Upper lobe of left lung (tissue), 6 donors: ENCODE measurements around the gene COQ10A. TPM values are rescaled to one million over a fixed set of nuclear protein-coding genes. Genes with fewer than 3 reads are reported as not detected.
"Not testable (repeated sequence)": the region's sequence is repeated elsewhere in the genome, so short reads cannot be mapped to it uniquely, and the experiment has no call there.

Experiments
- ATAC-seq, 2 donors: fragments of 200-7000 bp; cut with Tn5 transposase; one replicate each; pipeline ENCODE4 v1.9.1; 2022; ENCODE audit warnings: mild to moderate bottlenecking in 2 of 2, moderate library complexity in 2 of 2; ENCODE audit not compliant: low FRiP score in 2 of 2
- DNase-seq, 2 donors: peaks; one replicate each; pipeline ENCODE4 v3.0.0-alpha.2; 2019 to 2020
- H3K27ac ChIP-seq, 4 donors: fragments of 200-600 bp; sonication (generic); one replicate each; pipeline ENCODE4 v1.5.1; 2016 to 2019
- H3K27me3 ChIP-seq, 4 donors: fragments of 200-600 bp; sonication (generic); one replicate each; pipeline ENCODE4 v1.5.1; 2017 to 2019
- H3K36me3 ChIP-seq, 4 donors: fragments of 200-600 bp; sonication (generic); one replicate each; pipeline ENCODE4 v1.5.1; 2016 to 2019
- H3K4me1 ChIP-seq, 4 donors: fragments of 200-600 bp; sonication (generic); one replicate each; pipeline ENCODE4 v1.5.1; 2018 to 2019
- H3K4me3 ChIP-seq, 4 donors: fragments of 200-600 bp; sonication (generic); one replicate each; pipeline ENCODE4 v1.5.1; 2017 to 2019; ENCODE audit warnings: mild to moderate bottlenecking in 2 of 4, moderate library complexity in 1 of 4
- H3K9me3 ChIP-seq, 4 donors: fragments of 200-600 bp; sonication (generic); one replicate each; pipeline ENCODE4 v1.5.1; 2018 to 2019
- CTCF ChIP-seq, 6 experiments: fragments of 450-650 bp in 4 of 6; fragments of 200-600 bp in 2 of 6; sonication (generic) in 2 of 6; IDR thresholded peaks; one replicate each; pipeline ENCODE4 v1.5.1; 2016 to 2019; ENCODE audit warnings: antibody characterized with exemption in 6 of 6
- EP300 ChIP-seq, 4 donors: sonication (generic); formaldehyde crosslinking; IDR thresholded peaks; one replicate each; pipeline ENCODE4 v1.5.1; 2017; ENCODE audit warnings: antibody characterized with exemption in 4 of 4, control low read depth in 2 of 4
- POLR2A ChIP-seq, 4 donors: fragments of 450-650 bp; IDR thresholded peaks; one replicate each; pipeline ENCODE4 v1.5.1; 2016 to 2017; ENCODE audit warnings: antibody characterized with exemption in 4 of 4, mild to moderate bottlenecking in 2 of 4
- POLR2AphosphoS5 ChIP-seq, 2 donors: sonication (generic); formaldehyde crosslinking; IDR thresholded peaks; one replicate each; pipeline ENCODE4 v1.5.1; 2017; ENCODE audit warnings: antibody characterized with exemption in 2 of 2
- WGBS, 2 donors: methylation state at CpG; one replicate each; pipeline ENCODE4 v1.1.5; 2017 to 2018; 5-methylcytosine and 5-hydroxymethylcytosine counted together
- total RNA-seq, 6 donors: library from RNA; depleted of rRNA in 4 of 6; stranded (reverse); fragments of >200 nt in 4 of 6; gene quantifications; one replicate each; pipeline versions ENCODE4 v1.1.0 to v1.2.1, GENCODE V29; 2016 to 2021
- donor health status: DM: no; HTN: no; CAD: no; lungs with moderate emphysema.
- donor health status: DM: no; HTN: yes; CAD: no; lungs with severe emphysema.

Gene COQ10A
- total RNA-seq, 6 donors from 2014 or later: 12.8 to 26.3 (median 17.5) TPM

- peak overlapping the region; percentile 93 to 96 (median 94) for H3K27ac ChIP-seq
- H3K27me3 ChIP-seq: no peaks in the 10 kb centered on the region
- no peaks in the 10 kb centered on the region for H3K9me3 ChIP-seq
- peaks cover 5 to 31% (median 14%) of the 10 kb centered on the region in 4 donors for H3K36me3 ChIP-seq
- TF ChIP-seq POLR2AphosphoS5 (IDR thresholded peaks at IDR 0.05) (no peak), POLR2A (IDR thresholded peaks at IDR 0.05) (no peak), CTCF (IDR thresholded peaks at IDR 0.05) (no peak), EP300 (IDR thresholded peaks at IDR 0.05) (no peak)
- peaks cover 12 to 23% (median 14%) of the 10 kb centered on the region in 4 donors for H3K4me1 ChIP-seq
- WGBS, 2 donors: 31 to 38% methylated on average over 21 of the region's 21 CpGs
- H3K4me3 ChIP-seq: peak overlapping the region; percentile 77 to 86 (median 84)
- ATAC-seq (peak; percentile 13 to 33), DNase-seq (peak in 1 of 2 donors; percentile 23)
Measured at GRCh38 chr12:56267443-56268071, 815 bp downstream of the COQ10A start.

GRCh38 chr12:56271031-56271430 lies 4.3 kb downstream of the COQ10A start:
- Histone ChIP-seq H3K27ac (no peak overlapping the region), H3K9me3 (no peaks in the 10 kb centered on the region), H3K27me3 (no peaks in the 10 kb centered on the region), H3K4me3 (no peak overlapping the region), H3K4me1 (peaks cover 11 to 19% (median 12%) of the 10 kb centered on the region in 4 donors), H3K36me3 (peaks cover 30 to 64% (median 48%) of the 10 kb centered on the region in 4 donors)
- WGBS, 2 donors: 20 to 33% methylated on average over 1 of the region's 1 CpG
- no peak for ATAC-seq
- DNase-seq: no peak
- TF ChIP-seq CTCF (IDR thresholded peaks at IDR 0.05) (no peak), EP300 (IDR thresholded peaks at IDR 0.05) (no peak), POLR2AphosphoS5 (IDR thresholded peaks at IDR 0.05) (no peak), POLR2A (IDR thresholded peaks at IDR 0.05) (no peak)

- H3K4me3 ChIP-seq, H3K9me3 ChIP-seq, H3K27ac ChIP-seq, H3K27me3 ChIP-seq, DNase-seq, ATAC-seq: not testable (repeated sequence)
- peaks cover 3 to 10% (median 6%) of the 10 kb centered on the region in 4 donors for H3K4me1 ChIP-seq
- peaks cover 35 to 79% (median 60%) of the 10 kb centered on the region in 4 donors for H3K36me3 ChIP-seq
- 78 to 98% methylated on average over 2 of the region's 2 CpGs for WGBS, 2 donors
Measured at GRCh38 chr12:56272468-56272867, 5.7 kb downstream of the COQ10A start.

GRCh38 chr12:56274299-56274698 lies 7.6 kb downstream of the COQ10A start:
- Histone ChIP-seq H3K9me3 (no peaks in the 10 kb centered on the region), H3K27ac (no peak overlapping the region), H3K4me1 (no peaks in the 10 kb centered on the region), H3K4me3 (no peak overlapping the region), H3K36me3 (peaks cover 45 to 97% (median 76%) of the 10 kb centered on the region in 4 donors), H3K27me3 (no peaks in the 10 kb centered on the region)
- TF ChIP-seq POLR2A (IDR thresholded peaks at IDR 0.05): no peak
- TF ChIP-seq POLR2AphosphoS5 (IDR thresholded peaks at IDR 0.05): no peak
- TF ChIP-seq EP300 (IDR thresholded peaks at IDR 0.05): no peak
- TF ChIP-seq CTCF (IDR thresholded peaks at IDR 0.05): no peak
- ATAC-seq: no peak
- DNase-seq: no peak
- WGBS, 2 donors: 98 to 100% methylated on average over 2 of the region's 2 CpGs

- 80 to 84% methylated on average over 3 of the region's 3 CpGs for WGBS, 2 donors
- no peak for DNase-seq
- peaks cover 58 to 100% (median 91%) of the 10 kb centered on the region in 4 donors for H3K36me3 ChIP-seq
Measured at GRCh38 chr12:56278905-56279304, 12.2 kb downstream of the COQ10A start.

More at GRCh38 chr12:56278905-56279304, 12.2 kb downstream of the COQ10A start:
- H3K4me3 ChIP-seq: no peak overlapping the region
- TF ChIP-seq POLR2A (IDR thresholded peaks at IDR 0.05) (no peak), CTCF (IDR thresholded peaks at IDR 0.05) (no peak), EP300 (IDR thresholded peaks at IDR 0.05) (no peak), POLR2AphosphoS5 (IDR thresholded peaks at IDR 0.05) (no peak)
- H3K9me3 ChIP-seq: no peaks in the 10 kb centered on the region
- H3K27ac ChIP-seq: no peak overlapping the region
- no peak for ATAC-seq
- no peaks in the 10 kb centered on the region for H3K4me1 ChIP-seq
- H3K27me3 ChIP-seq: no peaks in the 10 kb centered on the region
